Motor neuron (in vitro differentiated cells): ENCODE data around the gene SPATA46. TPM values are rescaled to one million over a fixed set of nuclear protein-coding genes. Genes with fewer than 3 reads are reported as not detected.

Experiments
- ATAC-seq, 8 experiments: fragments of 200-7000 bp; cut with Tn5 transposase; replicated peaks in 6 of 8; 2 replicates each; pipeline ENCODE4 v1.8.0; 2021; ENCODE audit warnings: mild to moderate bottlenecking in 8 of 8, moderate library complexity in 8 of 8
- H3K27ac ChIP-seq, 2 donors: fragments of 250-450 bp; sonication (Bioruptor Pico); 2 replicates each; pipeline ENCODE4 v1.9.0; 2021; ENCODE audit warnings: antibody characterized with exemption in 2 of 2, mild to moderate bottlenecking in 2 of 2, moderate library complexity in 1 of 2
- H3K4me1 ChIP-seq, 2 donors: fragments of 250-450 bp; sonication (Bioruptor Pico); replicated peaks in 1 of 2; 2 replicates each; pipeline ENCODE4 v1.6.1; 2021; ENCODE audit warnings: antibody characterized with exemption in 2 of 2, mild to moderate bottlenecking in 2 of 2, moderate library complexity in 1 of 2
- H3K4me3 ChIP-seq, 5 donors: fragments of 250-450 bp; sonication (Bioruptor Pico); 2 replicates each; pipeline ENCODE4 v1.9.0; 2021; ENCODE audit warnings: antibody characterized with exemption in 5 of 5, mild to moderate bottlenecking in 5 of 5, moderate library complexity in 4 of 5
- WGBS, 10 experiments: fragments of 450-650 bp; shearing (Covaris generic); methylation state at CpG; one replicate each; pipeline ENCODE4 v1.0.0; 2022; 5-methylcytosine and 5-hydroxymethylcytosine counted together
- in situ Hi-C, 9 experiments: fragments of 400-800 bp; cut with MboI; loops; one replicate each; pipeline ENCODE4 v1.15.0; 2021; ENCODE audit warnings: low sequenced_read_pairs in 9 of 9, low pct_unique_long_range_greater_than_20kb in 2 of 9; ENCODE audit not compliant: unreplicated experiment in 9 of 9
- total RNA-seq, 8 experiments: library from RNA; unstranded; fragments of 300-600 nt; gene quantifications; 2 replicates each; pipeline versions ENCODE4 v1.2.3 to v1.2.4, GENCODE V29; 2022

Gene SPATA46
- total RNA-seq, 8 experiments from 2014 or later = 0.49 to 2.7 (median 1.1) TPM; not detected in 2

DNA sequence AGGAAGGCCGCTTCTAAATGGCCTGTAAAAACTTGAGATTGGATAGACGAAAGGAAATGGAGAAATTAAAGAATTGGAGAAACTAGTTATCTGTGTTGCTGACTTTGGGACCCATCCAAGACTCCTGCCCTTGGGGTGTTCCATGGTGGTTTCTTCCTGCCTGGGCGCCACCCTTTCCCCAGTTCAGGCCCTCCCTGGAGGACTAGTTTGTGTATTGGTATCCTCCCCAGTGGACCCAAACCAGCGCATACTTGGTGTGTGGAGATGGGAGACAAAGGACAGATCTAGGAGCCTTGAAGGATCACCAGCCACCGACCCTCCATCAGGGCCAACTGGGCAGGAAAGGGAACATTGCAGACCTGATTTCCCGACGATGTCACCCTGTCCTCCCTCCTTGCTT, 7.1 kb downstream of the SPATA46 start:
- 17 to 100% (median 94%) methylated on average over 1 to 7 of the region's 7 CpGs; no CpG with 5 or more reads in 2 of the 10 experiments for WGBS, 10 experiments
- no peak for ATAC-seq
- in situ Hi-C loops = no loop called here
- Histone ChIP-seq H3K27ac (no peak overlapping the region), H3K4me1 (peaks cover under 1 to 7% of the 10 kb centered on the region in 2 donors), H3K4me3 (no peak overlapping the region)

DNA sequence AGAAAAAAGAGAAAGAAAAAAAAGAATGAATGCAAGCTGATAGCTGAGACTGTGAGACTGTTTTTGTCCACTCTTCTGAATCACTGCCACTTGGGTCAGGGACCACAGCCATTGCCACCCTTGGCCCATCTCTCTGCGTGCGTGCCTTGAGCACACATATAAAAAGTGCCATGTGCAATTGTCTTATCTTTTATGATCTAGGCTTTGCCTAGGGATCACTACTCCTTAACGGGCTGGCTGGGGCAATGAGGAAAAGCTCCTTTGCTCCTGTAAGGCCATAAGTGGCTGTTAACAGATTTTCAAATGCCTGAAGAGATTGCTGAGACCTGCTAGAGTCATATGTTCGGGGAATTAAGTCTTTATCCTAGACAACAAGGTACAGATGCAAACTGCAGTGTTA, 8.2 kb downstream of the SPATA46 start:
- in situ Hi-C loops = no loop called here
- WGBS, 10 experiments = 63 to 100% (median 82%) methylated on average over 1 to 4 of the region's 4 CpGs; no CpG with 5 or more reads in 3 of the 10 experiments
- no peak overlapping the region for H3K27ac ChIP-seq
- no peaks in the 10 kb centered on the region for H3K4me1 ChIP-seq
- no peak overlapping the region for H3K4me3 ChIP-seq
- ATAC-seq = no peak

DNA sequence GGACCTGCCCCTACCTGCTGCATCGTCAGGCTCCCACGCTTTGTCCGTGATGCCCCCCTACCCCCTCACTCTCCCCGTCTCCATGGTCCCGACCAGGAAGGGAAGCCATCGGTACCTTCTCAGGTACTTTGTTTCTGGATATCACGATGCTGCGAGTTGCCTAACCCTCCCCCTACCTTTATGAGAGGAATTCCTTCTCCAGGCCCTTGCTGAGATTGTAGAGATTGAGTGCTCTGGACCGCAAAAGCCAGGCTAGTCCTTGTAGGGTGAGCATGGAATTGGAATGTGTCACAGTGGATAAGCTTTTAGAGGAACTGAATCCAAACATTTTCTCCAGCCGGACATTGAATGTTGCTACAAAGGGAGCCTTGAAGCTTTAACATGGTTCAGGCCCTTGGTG, 8.9 kb downstream of the SPATA46 start:
- in situ Hi-C loops = no loop called here
- Histone ChIP-seq H3K4me1 (no peaks in the 10 kb centered on the region), H3K4me3 (no peak overlapping the region), H3K27ac (no peak overlapping the region)
- WGBS, 10 experiments = 60 to 100% (median 87%) methylated on average over 1 to 5 of the region's 10 CpGs; no CpG with 5 or more reads in 2 of the 10 experiments
- ATAC-seq = no peak

- Histone ChIP-seq H3K4me1 (no peaks in the 10 kb centered on the region), H3K4me3 (no peak overlapping the region), H3K27ac (no peak overlapping the region)
- ATAC-seq = peak in 1 of 8 experiments; percentile 95
- WGBS, 10 experiments = 92 to 100% (median 96%) methylated on average over 2 to 29 of the region's 36 CpGs; no CpG with 5 or more reads in 6 of the 10 experiments
- in situ Hi-C loops = no loop called here
Observed at GRCh38 chr1:162367073-162367472, 9.6 kb downstream of the SPATA46 start.

DNA sequence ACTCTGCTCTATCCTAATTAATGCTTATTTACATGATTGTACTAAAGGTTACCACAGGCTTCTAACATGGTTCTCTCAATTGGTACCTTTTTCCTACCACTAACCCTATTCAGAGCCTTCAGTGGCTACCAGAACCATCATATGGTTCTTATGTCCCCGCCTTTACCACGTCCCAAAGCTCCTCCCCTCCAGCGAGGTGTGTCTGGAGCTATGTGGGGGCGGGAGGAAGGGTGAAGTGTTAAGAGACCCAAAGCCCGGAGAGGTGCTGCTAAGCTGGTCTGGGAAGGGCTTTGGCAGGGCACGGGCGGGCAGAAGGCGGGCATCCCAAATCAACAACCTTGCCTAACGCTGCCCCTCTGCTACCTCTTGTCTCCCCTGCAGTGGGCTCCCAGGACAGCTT, 10.0 kb downstream of the SPATA46 start:
- in situ Hi-C loops = no loop called here
- 23 to 97% (median 87%) methylated on average over 2 to 7 of the region's 9 CpGs; no CpG with 5 or more reads in 3 of the 10 experiments for WGBS, 10 experiments
- H3K4me1 ChIP-seq = no peaks in the 10 kb centered on the region
- peak in 1 of 8 experiments; percentile 64 for ATAC-seq
- no peak overlapping the region for H3K27ac ChIP-seq
- no peak overlapping the region for H3K4me3 ChIP-seq

- 0 to 70% (median 45%) methylated on average over 1 to 4 of the region's 4 CpGs; no CpG with 5 or more reads in 2 of the 10 experiments for WGBS, 10 experiments
- ATAC-seq = no peak
- Histone ChIP-seq H3K27ac (no peak overlapping the region), H3K4me1 (no peaks in the 10 kb centered on the region), H3K4me3 (no peak overlapping the region)
- in situ Hi-C loops = no loop called here
Observed at GRCh38 chr1:162366149-162366548, 10.5 kb downstream of the SPATA46 start.

GRCh38 chr1:162365284-162366020, 11.2 kb downstream of the SPATA46 start:
- no peak overlapping the region for H3K4me3 ChIP-seq
- WGBS, 10 experiments = 83 to 100% (median 92%) methylated on average over 1 to 8 of the region's 10 CpGs; no CpG with 5 or more reads in 3 of the 10 experiments

DNA sequence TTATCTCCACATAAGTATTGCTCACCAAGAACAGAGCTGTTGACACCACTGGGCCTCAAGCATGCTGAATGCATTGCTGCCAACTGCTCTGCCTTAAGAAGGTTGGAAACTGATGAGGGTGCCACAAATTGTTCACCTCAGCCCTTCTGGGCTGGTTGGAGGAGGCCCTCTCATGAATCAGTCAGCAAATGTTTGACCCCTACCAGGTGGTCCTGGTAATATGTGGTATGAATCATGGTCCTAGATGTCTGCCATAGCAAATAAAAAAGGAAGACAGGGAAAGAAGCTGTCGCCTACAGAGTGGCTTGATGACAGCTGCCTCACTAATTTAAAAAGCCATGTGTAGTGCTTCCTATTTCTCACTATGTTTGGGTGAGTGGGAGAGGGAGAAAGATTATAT, 12.2 kb downstream of the SPATA46 start:
- in situ Hi-C loops = no loop called here
- ATAC-seq = no peak
- WGBS, 10 experiments = 83 to 100% (median 100%) methylated on average over 1 of the region's 1 CpG; no CpG with 5 or more reads in 6 of the 10 experiments

More at GRCh38 chr1:162365284-162366020, 11.2 kb downstream of the SPATA46 start:
- in situ Hi-C loops = no loop called here
- no peaks in the 10 kb centered on the region for H3K4me1 ChIP-seq
- no peak for ATAC-seq
- H3K27ac ChIP-seq = no peak overlapping the region

GRCh38 chr1:162363823-162364222, 12.8 kb downstream of the SPATA46 start:
- Histone ChIP-seq H3K4me3 (no peak overlapping the region), H3K4me1 (no peaks in the 10 kb centered on the region), H3K27ac (no peak overlapping the region)
- WGBS, 10 experiments = 0 to 100% (median 71%) methylated on average over 1 to 3 of the region's 3 CpGs; no CpG with 5 or more reads in 2 of the 10 experiments
- in situ Hi-C loops = no loop called here
- ATAC-seq = no peak

More for the DNA sequence above, 12.2 kb downstream of the SPATA46 start:
- Histone ChIP-seq H3K4me1 (no peaks in the 10 kb centered on the region), H3K4me3 (no peak overlapping the region), H3K27ac (no peak overlapping the region)

GRCh38 chr1:162361349-162361748, 15.3 kb downstream of the SPATA46 start:
- Histone ChIP-seq H3K4me1 (peaks cover 0 to 6% of the 10 kb centered on the region in 2 donors), H3K4me3 (no peak overlapping the region), H3K27ac (no peak overlapping the region)
- no peak for ATAC-seq
- 20 to 95% (median 85%) methylated on average over 1 to 5 of the region's 5 CpGs; no CpG with 5 or more reads in 2 of the 10 experiments for WGBS, 10 experiments
- in situ Hi-C loops = no loop called here

DNA sequence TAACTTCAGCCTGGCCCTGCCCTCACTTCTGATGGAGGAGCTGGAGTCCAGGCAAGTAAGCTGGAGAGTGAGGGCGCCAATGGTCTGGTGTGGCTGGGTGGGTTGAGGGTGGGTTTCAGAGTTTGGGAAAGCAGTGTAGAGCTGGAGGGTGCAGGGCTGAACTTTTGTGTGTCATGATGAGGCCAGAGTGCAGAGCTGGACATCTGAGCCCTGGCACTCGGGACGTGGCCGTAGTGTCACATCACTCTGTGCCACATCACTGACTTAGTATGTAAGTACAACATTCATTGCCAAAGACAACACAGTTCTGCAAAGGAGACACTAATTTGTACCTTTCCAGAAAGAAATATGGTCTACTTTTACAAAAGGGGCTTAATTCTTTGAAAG, 15.8 kb downstream of the SPATA46 start:
- ATAC-seq = no peak
- in situ Hi-C loops = no loop called here
- no peak overlapping the region for H3K27ac ChIP-seq
- WGBS, 10 experiments = 54 to 100% (median 93%) methylated on average over 1 to 4 of the region's 4 CpGs; no CpG with 5 or more reads in 4 of the 10 experiments
- peaks cover 0 to 6% of the 10 kb centered on the region in 2 donors for H3K4me1 ChIP-seq
- no peak overlapping the region for H3K4me3 ChIP-seq

DNA sequence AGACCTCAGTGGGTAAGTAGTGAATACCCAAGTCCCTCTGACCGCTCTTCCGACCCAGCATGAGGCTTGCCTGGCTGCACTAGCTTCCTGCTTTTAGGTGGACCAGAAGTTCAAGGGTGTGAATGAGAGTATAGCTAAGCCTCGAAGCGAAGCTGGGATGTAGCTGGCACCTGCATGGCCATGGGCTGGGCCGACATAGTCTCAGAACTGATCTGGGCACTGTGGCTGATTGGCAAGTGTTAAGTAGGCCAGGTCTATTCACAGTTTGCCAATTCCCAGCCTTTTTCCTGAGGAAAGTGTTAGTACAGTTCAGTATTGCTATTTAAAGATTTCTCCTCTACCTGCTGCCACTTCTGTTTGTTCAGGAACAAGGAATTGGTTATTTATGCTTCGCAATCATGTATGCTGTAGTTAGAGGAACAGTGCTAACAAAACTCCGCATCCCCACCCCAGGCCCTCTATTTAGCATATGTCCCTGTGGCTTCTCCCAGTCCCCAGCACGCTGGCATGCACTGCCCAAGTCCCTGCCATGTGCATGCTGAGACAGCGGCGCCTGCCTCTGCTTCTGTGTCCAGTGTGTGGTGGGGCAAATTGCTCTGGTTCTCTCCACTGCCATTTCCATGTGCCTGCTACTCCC, 16.3 kb downstream of the SPATA46 start:
- ATAC-seq = no peak
- H3K27ac ChIP-seq = no peak overlapping the region
- H3K4me1 ChIP-seq = peaks cover 0 to 6% of the 10 kb centered on the region in 2 donors
- in situ Hi-C loops = no loop called here
- no peak overlapping the region for H3K4me3 ChIP-seq
- 33 to 100% (median 94%) methylated on average over 1 to 10 of the region's 10 CpGs; no CpG with 5 or more reads in 1 of the 10 experiments for WGBS, 10 experiments

GRCh38 chr1:162359523-162360236, 17.0 kb downstream of the SPATA46 start:
- H3K4me1 ChIP-seq = peaks cover 0 to 6% of the 10 kb centered on the region in 2 donors
- no peak overlapping the region for H3K27ac ChIP-seq
- in situ Hi-C loops = no loop called here
- no peak for ATAC-seq
- WGBS, 10 experiments = 50 to 100% (median 89%) methylated on average over 1 to 8 of the region's 10 CpGs; no CpG with 5 or more reads in 2 of the 10 experiments
- H3K4me3 ChIP-seq = no peak overlapping the region
